Measurements from ENCODE around the gene LPIN2. TPM values are rescaled to one million over a fixed set of nuclear protein-coding genes. Genes with fewer than 3 reads are reported as not detected.

The LPIN2 gene
- total RNA-seq, 4 donors from 2014 or later: 4.9 to 9.1 (median 8.2) TPM

- TF ChIP-seq POLR2A (IDR thresholded peaks at IDR 0.05): no peak
- no peak for TF ChIP-seq CTCF (IDR thresholded peaks at IDR 0.05 in 4 of 5, conservative IDR thresholded peaks at IDR 0.05 in 1 of 5)
- no peak for ATAC-seq
- Histone ChIP-seq H3K9me3 (no peaks in the 10 kb centered on the region), H3K4me3 (no peak overlapping the region), H3K27me3 (no peaks in the 10 kb centered on the region), H3K27ac (peak overlapping the region in 3 of 4 donors; percentile 35 to 79 (median 48)), H3K36me3 (no peaks in the 10 kb centered on the region), H3K4me1 (peaks cover 21 to 36% of the 10 kb centered on the region in 2 donors)
- in situ Hi-C loops (cut with MboI; ENCODE audit: low sequenced_read_pairs in 4 of 4): no loop called here
- DNase-seq: no peak
- intact Hi-C loops (cut with DNase I; ENCODE audit: low total_unique reads): no loop called here
Measured at GRCh38 chr18:2982452-2983269, 30.3 kb downstream of the LPIN2 start.

GRCh38 chr18:2982022-2982421, 30.9 kb downstream of the LPIN2 start:
- DNase-seq (no peak), ATAC-seq (no peak)
- intact Hi-C loops (cut with DNase I; ENCODE audit: low total_unique reads): no loop called here
- TF ChIP-seq POLR2A (IDR thresholded peaks at IDR 0.05) (no peak), CTCF (IDR thresholded peaks at IDR 0.05 in 4 of 5, conservative IDR thresholded peaks at IDR 0.05 in 1 of 5) (no peak)
- H3K4me3 ChIP-seq: no peak overlapping the region
- H3K36me3 ChIP-seq: no peaks in the 10 kb centered on the region
- H3K27ac ChIP-seq: peak overlapping the region; percentile 48 to 79 (median 67)
- no peaks in the 10 kb centered on the region for H3K27me3 ChIP-seq
- peaks cover 21 to 41% of the 10 kb centered on the region in 2 donors for H3K4me1 ChIP-seq
- in situ Hi-C loops (cut with MboI; ENCODE audit: low sequenced_read_pairs in 4 of 4): no loop called here
- H3K9me3 ChIP-seq: no peaks in the 10 kb centered on the region

- in situ Hi-C loops (cut with MboI; ENCODE audit: low sequenced_read_pairs in 4 of 4) (no loop called here), intact Hi-C loops (cut with DNase I; ENCODE audit: low total_unique reads) (no loop called here)
- ATAC-seq (peak; percentile 71 to 80), DNase-seq (no peak)
- H3K9me3 ChIP-seq: no peaks in the 10 kb centered on the region
- peak overlapping the region in 1 of 4 donors; percentile 8 for H3K4me3 ChIP-seq
- peak overlapping the region; percentile 48 to 79 (median 67) for H3K27ac ChIP-seq
- no peaks in the 10 kb centered on the region for H3K27me3 ChIP-seq
- TF ChIP-seq POLR2A (IDR thresholded peaks at IDR 0.05): no peak
- TF ChIP-seq CTCF (IDR thresholded peaks at IDR 0.05 in 4 of 5, conservative IDR thresholded peaks at IDR 0.05 in 1 of 5): no peak
- peaks cover 21 to 47% of the 10 kb centered on the region in 2 donors for H3K4me1 ChIP-seq
- no peaks in the 10 kb centered on the region for H3K36me3 ChIP-seq
Measured at GRCh38 chr18:2981212-2981728, 31.7 kb downstream of the LPIN2 start.

- Histone ChIP-seq H3K4me1 (peaks cover 21 to 48% of the 10 kb centered on the region in 2 donors), H3K27ac (peak overlapping the region; percentile 48 to 79 (median 67)), H3K9me3 (no peaks in the 10 kb centered on the region), H3K4me3 (no peak overlapping the region), H3K27me3 (no peaks in the 10 kb centered on the region), H3K36me3 (no peaks in the 10 kb centered on the region)
- TF ChIP-seq CTCF (IDR thresholded peaks at IDR 0.05 in 4 of 5, conservative IDR thresholded peaks at IDR 0.05 in 1 of 5) (no peak), POLR2A (IDR thresholded peaks at IDR 0.05) (no peak)
- DNase-seq: no peak
- intact Hi-C loops (cut with DNase I; ENCODE audit: low total_unique reads) (no loop called here), in situ Hi-C loops (cut with MboI; ENCODE audit: low sequenced_read_pairs in 4 of 4) (no loop called here)
- peak; percentile 13 to 42 for ATAC-seq
Measured at GRCh38 chr18:2979871-2980790, 32.8 kb downstream of the LPIN2 start.

Measured in gastrocnemius medialis (tissue), 4 donors.